OCI-LY3 (cell line): ENCODE data around the gene PMCH.

Source experiments
- CTCF ChIP-seq: fragments of 200-600, 300-600 bp; sonication (generic); IDR thresholded peaks from 2 replicates; pipeline ENCODE4 v1.5.1; 2014; ENCODE audit warnings: antibody characterized with exemption, low read length, low read depth
- EZH2phosphoT487 ChIP-seq: fragments of 200-600 bp; shearing (Covaris generic); IDR thresholded peaks from 2 replicates; pipeline ENCODE4 v1.6.1; 2018; ENCODE audit warnings: antibody characterized with exemption, mixed run types, low read depth

GRCh38 chr12:102172436-102172835 is 25.2 kb downstream of the PMCH start:
- no peak for TF ChIP-seq CTCF
- no peak for TF ChIP-seq EZH2phosphoT487
